MM.1S (cell line): ENCODE measurements around the gene ZNF385D.

Experiments
- DNase-seq: peaks from one replicate; pipeline ENCODE4 v3.0.0-alpha.2; 2015
- H2AFZ ChIP-seq: fragments of 300-600 bp; sonication (generic); 2 replicates; pipeline ENCODE4 v1.6.0; 2016; ENCODE audit warnings: antibody characterized with exemption, low read length
- H3F3A ChIP-seq: fragments of 300-600 bp; sonication (generic); 2 replicates; pipeline ENCODE4 v1.6.1; 2016; ENCODE audit warnings: mild to moderate bottlenecking, antibody characterized with exemption, low read length, moderate library complexity, mixed read lengths; ENCODE audit not compliant: insufficient read depth
- H3K27ac ChIP-seq: fragments of 300-600 bp; sonication (generic); 2 replicates; pipeline ENCODE4 v1.5.1; 2016; ENCODE audit warnings: mild to moderate bottlenecking, low read length
- H3K27me3 ChIP-seq: fragments of 300-600 bp; sonication (generic); replicated peaks from 2 replicates; pipeline ENCODE4 v1.6.0; 2016; ENCODE audit warnings: low read length; ENCODE audit not compliant: insufficient read depth
- H3K36me3 ChIP-seq: fragments of 300-600 bp; sonication (generic); replicated peaks from 2 replicates; pipeline ENCODE4 v1.6.1; 2016; ENCODE audit warnings: mild to moderate bottlenecking, low read length, mixed read lengths; ENCODE audit not compliant: insufficient read depth
- H3K4me1 ChIP-seq: fragments of 300-600 bp; sonication (generic); 2 replicates; pipeline ENCODE4 v1.6.1; 2016; ENCODE audit warnings: low read length, mixed read lengths
- H3K4me2 ChIP-seq: fragments of 300-600 bp; sonication (generic); 2 replicates; pipeline ENCODE4 v1.6.0; 2016; ENCODE audit warnings: low read depth, low read length
- H3K4me3 ChIP-seq: fragments of 300-600 bp; sonication (generic); 2 replicates; pipeline ENCODE4 v1.5.1; 2016; ENCODE audit warnings: low read length, mixed read lengths
- H3K79me2 ChIP-seq: fragments of 300-600 bp; sonication (generic); 2 replicates; pipeline ENCODE4 v1.6.1; 2016; ENCODE audit warnings: mixed run types, low read length, mixed read lengths
- H3K9ac ChIP-seq: fragments of 300-600 bp; sonication (generic); 2 replicates; pipeline ENCODE4 v1.6.1; 2016; ENCODE audit warnings: low read length, mixed read lengths
- H3K9me2 ChIP-seq: fragments of 300-600 bp; sonication (generic); replicated peaks from 2 replicates; pipeline ENCODE4 v1.6.1; 2016; ENCODE audit warnings: mild to moderate bottlenecking, low read length, mixed read lengths; ENCODE audit not compliant: insufficient read depth
- H3K9me3 ChIP-seq: fragments of 300-600 bp; sonication (generic); replicated peaks from 2 replicates; pipeline ENCODE4 v1.6.1; 2016; ENCODE audit warnings: mild to moderate bottlenecking, low read length, mixed read lengths; ENCODE audit not compliant: insufficient read depth
- H4K20me1 ChIP-seq: fragments of 300-600 bp; sonication (generic); 2 replicates; pipeline ENCODE4 v1.6.1; 2016; ENCODE audit warnings: mild to moderate bottlenecking, low read length, moderate library complexity, mixed read lengths; ENCODE audit not compliant: insufficient read depth
- CTCF ChIP-seq: fragments of 300-600 bp; sonication (generic); IDR thresholded peaks from 2 replicates; pipeline ENCODE4 v1.5.1; 2016; ENCODE audit warnings: antibody characterized with exemption, low read length, mixed read lengths
- EZH2 ChIP-seq: fragments of 300-600 bp; sonication (generic); optimal IDR thresholded peaks from 2 replicates; pipeline ENCODE3; 2017; ENCODE audit warnings: low read depth, mild to moderate bottlenecking, antibody characterized with exemption, low read length, mixed read lengths
- EZH2phosphoT487 ChIP-seq: fragments of 300-600 bp; sonication (generic); IDR thresholded peaks from 2 replicates; pipeline ENCODE4 v1.6.1; 2018; ENCODE audit warnings: antibody characterized with exemption, low read length

The ZNF385D gene

GRCh38 chr3:21638488-21638887 is 112.5 kb downstream of the ZNF385D start:
- no peak overlapping the region for H3K4me3 ChIP-seq
- no peaks in the 10 kb centered on the region for H3K36me3 ChIP-seq
- no peak overlapping the region for H3K27ac ChIP-seq
- no peak for DNase-seq
- no peak overlapping the region for H2AFZ ChIP-seq
- no peaks in the 10 kb centered on the region for H3K9me2 ChIP-seq
- H3K79me2 ChIP-seq, result no peaks in the 10 kb centered on the region
- H3F3A ChIP-seq, result no peaks in the 10 kb centered on the region
- H3K9me3 ChIP-seq, result no peaks in the 10 kb centered on the region
- H3K4me1 ChIP-seq, result no peaks in the 10 kb centered on the region
- TF ChIP-seq EZH2, result no peak
- no peak for TF ChIP-seq CTCF
- TF ChIP-seq EZH2phosphoT487, result no peak
- H4K20me1 ChIP-seq, result no peaks in the 10 kb centered on the region
- no peaks in the 10 kb centered on the region for H3K27me3 ChIP-seq
- H3K4me2 ChIP-seq, result no peak overlapping the region
- no peak overlapping the region for H3K9ac ChIP-seq

DNA sequence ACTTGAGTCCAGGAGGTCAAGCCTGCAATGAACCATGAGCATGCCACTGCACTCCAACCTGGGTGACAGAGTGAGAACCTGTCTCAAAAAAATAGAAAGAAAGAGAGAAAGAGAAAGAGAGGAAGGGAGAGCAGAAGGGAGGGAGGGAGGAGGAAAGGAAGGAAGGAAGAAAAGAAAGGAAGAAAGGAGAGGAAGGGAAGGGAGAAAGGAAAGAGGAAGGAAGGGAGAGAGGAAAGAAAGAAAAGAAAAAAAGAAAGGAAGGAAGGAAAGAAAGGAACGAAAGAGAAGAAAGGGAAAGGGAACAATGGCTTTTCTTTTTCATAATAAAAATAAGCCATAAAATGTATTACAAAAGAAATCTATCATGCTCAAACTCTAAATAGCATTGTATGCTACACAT is 116.9 kb downstream of the ZNF385D start:
- H4K20me1 ChIP-seq, result no peaks in the 10 kb centered on the region
- no peaks in the 10 kb centered on the region for H3F3A ChIP-seq
- H3K79me2 ChIP-seq, result no peaks in the 10 kb centered on the region
- no peak overlapping the region for H3K9ac ChIP-seq
- DNase-seq, result no peak
- no peaks in the 10 kb centered on the region for H3K9me3 ChIP-seq
- no peaks in the 10 kb centered on the region for H3K4me1 ChIP-seq
- no peak overlapping the region for H3K4me3 ChIP-seq
- no peaks in the 10 kb centered on the region for H3K27me3 ChIP-seq
- H3K36me3 ChIP-seq, result no peaks in the 10 kb centered on the region
- TF ChIP-seq EZH2 (no peak), EZH2phosphoT487 (no peak), CTCF (no peak)
- no peak overlapping the region for H3K4me2 ChIP-seq
- H2AFZ ChIP-seq, result no peak overlapping the region
- H3K27ac ChIP-seq, result no peak overlapping the region
- H3K9me2 ChIP-seq, result no peaks in the 10 kb centered on the region

- Histone ChIP-seq H3K4me3 (no peak overlapping the region), H3K79me2 (no peaks in the 10 kb centered on the region), H3K4me2 (no peak overlapping the region), H3K36me3 (no peaks in the 10 kb centered on the region), H3K27me3 (no peaks in the 10 kb centered on the region), H3K9me3 (no peaks in the 10 kb centered on the region), H3F3A (no peaks in the 10 kb centered on the region), H2AFZ (no peak overlapping the region), H3K27ac (no peak overlapping the region), H3K9ac (no peak overlapping the region), H3K4me1 (no peaks in the 10 kb centered on the region), H4K20me1 (no peaks in the 10 kb centered on the region), H3K9me2 (no peaks in the 10 kb centered on the region)
- TF ChIP-seq CTCF (no peak), EZH2phosphoT487 (no peak), EZH2 (no peak)
- no peak for DNase-seq
Measured at GRCh38 chr3:21624524-21624923, 126.5 kb downstream of the ZNF385D start.
